WI38 (cell line): Measurements from ENCODE around the gene ARHGEF17.
"Not testable (repeated sequence)": the region's sequence is repeated elsewhere in the genome, so short reads cannot be mapped to it uniquely, and the experiment has no call there.

Source experiments
- H3K4me3 ChIP-seq: 2 replicates; pipeline ENCODE4 v1.5.1; 2011; ENCODE audit warnings: low read depth, mild to moderate bottlenecking, control low read depth, low read length
- CTCF ChIP-seq: IDR thresholded peaks from 2 replicates; pipeline ENCODE4 v1.5.1; 2012; ENCODE audit warnings: low read depth, mild to moderate bottlenecking, control low read depth, low read length

ARHGEF17 gene

GRCh38 chr11:73269459-73270015 lies 38.5 kb upstream of the ARHGEF17 start:
- TF ChIP-seq CTCF: no peak
- H3K4me3 ChIP-seq: no peak overlapping the region

GRCh38 chr11:73270016-73270854 lies 37.8 kb upstream of the ARHGEF17 start:
- no peak for TF ChIP-seq CTCF
- H3K4me3 ChIP-seq: no peak overlapping the region

GRCh38 chr11:73270855-73271477 lies 37.1 kb upstream of the ARHGEF17 start:
- no peak overlapping the region for H3K4me3 ChIP-seq
- no peak for TF ChIP-seq CTCF

GRCh38 chr11:73271478-73271865 lies 36.6 kb upstream of the ARHGEF17 start:
- not testable (repeated sequence) for H3K4me3 ChIP-seq

GRCh38 chr11:73271936-73272679 lies 36.0 kb upstream of the ARHGEF17 start, which contains the start of gene P2RY6:
P2RY6 (plus strand) TSS chr11:73272338; CDS start chr11:73296519, 24,181 bp downstream.
- no peak within 1 kb of the TSS for H3K4me3 ChIP-seq
- no peak for TF ChIP-seq CTCF

GRCh38 chr11:73272680-73273038 lies 35.4 kb upstream of the ARHGEF17 start:
- H3K4me3 ChIP-seq: no peak overlapping the region
- no peak for TF ChIP-seq CTCF

GRCh38 chr11:73273222-73273895 lies 34.7 kb upstream of the ARHGEF17 start:
- no peak for TF ChIP-seq CTCF
- H3K4me3 ChIP-seq: no peak overlapping the region

GRCh38 chr11:73274191-73274590 lies 33.9 kb upstream of the ARHGEF17 start:
- not testable (repeated sequence) for H3K4me3 ChIP-seq
